CD4-positive, alpha-beta T cell treated with Interleukin-6 for 4 hours (primary cell): Measurements from ENCODE around the gene N4BP2.
"Not testable (repeated sequence)": the region's sequence is repeated elsewhere in the genome, so short reads cannot be mapped to it uniquely, and the experiment has no call there.

Experiments used
- DNase-seq: peaks from one replicate; pipeline ENCODE4 v3.0.0-alpha.2; 2020; ENCODE audit warnings: mixed read lengths

Gene N4BP2

DNA sequence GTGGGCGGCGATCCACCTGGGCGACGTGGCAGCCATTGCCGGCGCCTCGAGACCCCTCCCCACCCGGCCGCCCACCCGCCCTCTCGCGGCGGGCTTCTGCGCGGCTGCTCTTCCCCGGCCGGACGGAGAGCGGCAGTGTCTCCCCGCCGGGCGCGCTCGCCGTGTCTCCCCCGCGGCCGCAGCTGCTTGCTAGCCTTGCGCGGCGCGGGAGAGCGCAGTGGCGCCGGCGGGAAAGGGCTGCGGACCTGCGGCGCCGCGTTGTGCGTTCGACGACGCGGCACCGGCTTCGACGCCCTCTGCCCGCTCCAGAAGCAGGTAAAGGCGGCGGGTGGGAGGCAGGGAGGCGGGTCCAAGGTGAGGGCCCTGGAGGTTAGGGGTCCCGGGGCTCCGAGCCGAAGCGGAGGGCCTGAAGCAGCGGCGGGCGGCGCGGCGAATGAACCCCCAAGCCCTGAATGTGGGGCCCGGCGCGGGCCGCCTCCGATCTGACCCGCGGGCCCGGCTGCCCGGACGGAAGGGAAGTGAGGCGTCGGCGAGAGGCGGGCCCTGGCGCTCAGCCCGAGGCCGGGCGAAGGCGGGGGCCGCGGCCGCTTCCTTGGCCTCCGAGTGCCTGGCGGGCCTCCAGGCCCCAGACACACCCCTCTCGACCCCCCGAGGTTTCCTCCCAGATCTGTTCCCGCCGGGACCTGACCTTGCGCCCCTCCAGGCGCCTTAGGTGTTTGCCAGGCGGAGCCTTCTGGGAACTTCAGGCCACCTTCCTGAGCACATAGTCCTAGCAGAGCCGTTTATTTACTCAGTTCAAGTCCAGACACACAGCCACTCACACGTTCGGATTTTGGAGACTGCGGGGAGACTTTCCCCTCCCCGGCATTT lies at the start of gene N4BP2:
Gene N4BP2 (plus strand): TSS at position 135 of the 870 bp plus-strand sequence. CDS start 40,491 bp downstream, outside the sequence.
- DNase-seq = peak; percentile 78

DNA sequence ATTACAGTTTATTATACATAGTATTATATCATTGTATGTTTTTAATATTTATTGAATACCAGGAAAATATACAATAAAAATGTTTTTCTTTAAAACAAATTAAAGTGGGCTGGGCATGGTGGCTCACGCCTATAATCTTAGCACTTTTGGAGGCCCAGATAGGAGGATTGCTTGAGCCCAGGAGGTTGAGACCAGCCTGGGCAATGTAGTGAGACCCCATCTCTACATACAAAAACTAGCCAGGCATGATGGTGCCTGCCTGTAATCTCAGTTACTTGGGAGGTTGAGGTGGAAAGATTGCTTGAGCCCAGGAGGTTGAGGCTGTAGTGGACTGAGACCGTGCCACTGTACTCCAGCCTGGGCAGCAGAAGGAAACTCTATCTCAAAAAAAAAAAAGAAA lies 40.6 kb upstream of the N4BP2 start:
- DNase-seq = no peak

DNA sequence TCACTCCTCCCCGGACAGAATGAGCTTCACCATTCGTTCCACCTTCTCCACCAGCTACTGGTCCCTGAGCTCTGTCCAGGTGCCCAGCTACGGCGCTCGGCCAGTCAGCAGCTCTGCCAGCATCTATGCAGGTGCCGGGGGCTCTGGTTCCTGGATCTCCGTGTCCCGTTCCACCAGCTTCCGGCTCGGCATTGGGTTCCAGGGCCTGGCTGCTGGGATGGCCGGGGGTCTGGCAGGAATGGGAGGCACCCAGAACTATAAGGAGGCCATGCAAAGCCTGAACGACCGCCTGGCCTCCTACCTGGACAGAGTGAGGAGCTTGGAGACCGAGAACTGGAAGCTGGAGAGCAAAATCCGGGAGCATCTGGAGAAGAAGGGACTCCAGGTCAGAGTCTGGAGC lies 36.4 kb upstream of the N4BP2 start:
- no peak for DNase-seq

DNA sequence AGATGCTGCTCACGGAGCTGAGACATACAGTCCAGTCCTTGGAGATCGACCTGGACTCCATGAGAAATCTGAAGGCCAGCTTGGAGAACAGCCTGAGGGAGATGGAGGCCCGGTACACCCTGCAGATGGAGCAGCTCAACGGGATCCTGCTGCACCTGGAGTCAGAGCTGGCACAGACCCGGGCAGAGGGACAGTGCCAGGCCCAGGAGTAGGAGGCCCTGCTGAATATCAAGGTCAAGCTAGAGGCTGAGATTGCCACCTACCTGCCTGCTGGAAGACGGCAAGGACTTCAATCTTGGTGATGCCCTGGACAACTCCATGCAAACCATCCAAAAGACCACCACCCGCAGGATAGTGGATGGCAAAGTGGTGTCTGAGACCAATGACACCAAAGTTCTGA lies 35.5 kb upstream of the N4BP2 start:
- DNase-seq = not testable (repeated sequence)

DNA sequence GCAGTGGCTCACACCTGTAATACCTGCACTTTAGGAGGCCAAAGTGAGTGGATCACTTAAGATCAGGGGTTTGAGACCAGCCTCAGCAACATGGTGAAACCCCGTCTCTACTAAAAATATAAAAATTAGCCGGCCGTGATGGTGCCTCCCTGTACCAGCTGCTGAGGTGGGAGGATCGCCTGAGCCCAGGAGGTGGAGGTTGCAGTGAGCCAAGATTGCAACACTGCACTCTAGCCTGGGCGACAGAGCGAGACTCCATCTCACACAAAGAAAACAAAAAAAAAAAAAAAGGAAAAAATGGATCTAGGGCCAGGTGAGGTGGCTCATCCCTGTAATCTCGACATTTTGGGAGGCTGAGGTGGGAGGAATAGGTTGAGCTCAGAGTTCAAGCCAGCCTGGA lies 32.6 kb upstream of the N4BP2 start:
- DNase-seq = not testable (repeated sequence)

DNA sequence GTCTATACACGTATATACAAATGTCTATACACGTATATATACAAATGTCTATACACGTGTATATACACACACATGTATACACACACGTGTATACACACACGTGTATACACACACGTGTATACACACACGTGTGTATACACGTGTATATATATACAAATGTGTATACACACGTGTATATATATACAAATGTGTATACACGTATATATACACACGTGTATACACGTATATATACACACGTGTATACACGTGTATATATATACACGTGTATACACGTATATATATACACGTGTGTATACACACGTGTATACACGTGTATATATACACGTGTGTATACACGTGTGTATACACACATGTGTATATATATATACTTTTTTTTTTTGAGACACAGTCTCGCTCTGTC lies 23.9 kb upstream of the N4BP2 start:
- no peak for DNase-seq

DNA sequence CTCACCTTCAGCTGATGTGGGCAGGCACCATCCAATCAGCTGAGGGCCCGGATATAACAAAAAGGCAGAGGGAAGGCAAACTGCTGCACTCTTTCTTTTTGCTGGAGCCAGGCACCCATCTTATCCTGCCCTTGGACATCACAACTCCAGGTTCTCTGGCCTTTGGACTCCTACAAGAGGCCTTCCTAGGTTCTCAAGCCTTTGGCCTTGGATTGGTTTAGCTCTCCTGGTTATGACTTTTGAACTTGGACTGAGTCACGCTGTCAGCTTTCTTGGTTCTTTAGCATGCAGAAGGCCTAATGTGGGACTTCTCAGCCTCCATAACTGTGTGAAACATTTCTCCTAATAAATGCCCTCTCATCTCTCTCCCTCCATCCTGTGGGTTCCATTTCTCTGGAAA lies 23.0 kb upstream of the N4BP2 start:
- no peak for DNase-seq

DNA sequence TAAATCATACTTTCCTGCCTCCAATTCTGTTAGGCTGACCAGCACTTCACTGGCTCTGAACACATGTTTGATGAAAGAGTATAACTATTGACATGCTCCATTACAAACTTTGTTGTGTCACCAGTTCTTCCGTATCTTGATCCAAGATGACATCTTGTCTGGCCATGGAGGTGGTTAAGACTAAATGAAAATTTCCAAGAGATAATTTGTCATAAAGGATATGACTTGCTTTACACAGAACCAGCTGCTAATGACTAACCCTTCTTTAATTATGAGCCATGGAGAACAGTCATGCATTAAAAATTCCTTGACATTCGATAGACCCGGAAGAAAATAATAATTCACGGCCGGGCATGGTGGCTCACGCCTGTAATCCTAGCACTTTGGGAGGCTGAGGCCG lies 17.7 kb upstream of the N4BP2 start:
- DNase-seq = no peak

DNA sequence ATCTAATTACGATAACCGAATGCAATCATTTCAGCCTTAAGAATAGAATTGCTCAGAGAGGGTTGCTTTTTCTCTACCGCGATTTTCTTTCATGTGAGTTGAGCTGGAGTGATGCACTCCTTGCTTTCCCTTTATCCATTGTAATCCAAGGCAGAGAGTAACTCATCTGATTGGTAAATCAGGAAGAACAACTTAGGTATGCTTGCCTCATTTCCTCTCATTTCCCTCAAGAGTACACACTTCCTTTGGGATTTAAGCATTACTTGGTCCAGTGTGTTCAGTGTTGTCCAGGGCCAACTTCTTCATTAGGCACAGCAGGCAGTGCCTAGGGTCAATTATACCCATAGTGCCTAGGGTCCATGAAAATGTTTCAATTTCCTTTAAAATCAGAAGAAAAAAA lies 15.7 kb upstream of the N4BP2 start:
- DNase-seq = no peak

DNA sequence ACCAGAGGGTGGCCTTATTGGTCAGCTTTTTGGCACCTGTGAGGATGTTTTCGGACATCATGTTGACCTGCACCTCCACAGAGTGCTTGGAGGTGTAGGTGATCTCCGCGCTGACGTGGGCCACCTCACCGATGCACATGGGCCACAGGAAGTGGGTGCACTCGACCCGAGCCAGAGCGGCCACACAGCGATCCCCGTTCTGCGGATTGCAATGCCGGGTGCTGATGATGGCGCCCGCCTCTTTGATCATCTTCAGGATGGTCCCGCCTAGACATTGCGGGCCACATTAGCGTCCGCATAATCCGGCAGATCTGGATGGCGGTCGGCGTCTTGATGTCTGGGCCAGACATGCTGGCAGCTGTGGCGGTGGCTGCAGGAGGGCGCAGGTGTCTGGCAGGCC lies 12.9 kb upstream of the N4BP2 start:
- no peak for DNase-seq

DNA sequence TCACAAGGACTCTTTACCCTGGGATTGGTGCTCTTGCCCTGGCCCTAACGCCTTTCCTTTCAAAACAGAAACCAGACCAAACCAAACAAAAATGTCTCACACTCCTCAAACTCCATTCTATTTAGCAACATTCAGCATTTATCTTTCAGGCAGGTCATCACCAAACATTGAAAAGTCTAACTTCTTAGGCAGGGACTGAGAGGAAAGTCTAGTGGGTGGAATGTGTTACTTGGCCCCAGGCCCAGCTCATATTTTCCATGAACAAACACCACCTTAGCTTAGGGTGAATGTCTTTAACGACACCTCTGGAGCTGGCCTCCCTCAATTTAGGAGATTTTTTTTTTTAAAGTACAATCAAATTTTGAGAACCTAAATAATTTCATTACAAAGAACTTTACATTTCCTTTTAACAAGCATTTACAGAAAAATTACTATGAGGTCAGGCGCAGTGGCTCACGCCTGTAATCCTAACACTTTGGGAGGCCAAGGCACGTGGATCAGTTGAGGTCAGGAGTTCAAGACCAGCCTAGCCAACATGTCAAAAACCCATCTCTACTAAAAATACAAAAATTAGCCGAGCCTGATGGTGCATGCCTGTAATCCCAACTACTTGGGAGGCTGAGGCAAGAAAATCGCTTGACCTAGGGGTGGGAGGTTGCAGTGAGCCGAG lies 10.2 kb upstream of the N4BP2 start:
- no peak for DNase-seq

DNA sequence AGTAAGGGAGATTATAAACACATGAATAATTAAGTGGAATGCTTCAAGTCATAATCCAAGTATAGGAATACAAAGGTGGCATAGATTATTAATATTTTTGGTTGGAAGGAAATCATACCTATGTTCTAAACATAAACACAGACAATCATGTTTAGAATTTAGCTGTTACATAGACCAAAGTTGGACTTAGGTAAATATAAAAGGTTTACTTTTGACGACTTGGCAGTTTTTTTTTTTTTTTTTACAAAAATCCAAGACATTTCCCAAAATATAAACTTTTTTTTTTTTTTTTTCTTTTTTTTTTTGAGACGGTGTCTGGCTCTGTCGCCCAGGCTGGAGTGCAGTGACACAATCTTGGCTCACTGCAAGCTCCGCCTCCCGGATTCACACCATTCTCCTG lies 3.5 kb upstream of the N4BP2 start:
- DNase-seq = no peak

DNA sequence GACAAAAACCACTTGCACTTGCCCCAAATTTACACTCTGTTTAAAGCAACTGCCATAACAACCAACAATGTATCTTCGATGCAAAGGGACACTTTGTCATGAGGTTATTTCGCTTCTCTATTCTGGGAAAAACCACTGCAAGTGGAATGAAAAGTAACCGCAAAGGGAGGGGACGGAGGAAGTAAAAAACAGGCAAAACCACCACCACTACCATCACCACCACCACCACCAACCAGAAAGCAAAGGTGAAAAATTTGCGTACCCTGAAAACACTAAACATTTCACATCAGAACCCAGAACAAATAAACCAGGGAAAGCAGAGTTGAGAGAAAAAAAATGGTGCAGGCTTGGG lies 1.2 kb upstream of the N4BP2 start:
- no peak for DNase-seq

DNA sequence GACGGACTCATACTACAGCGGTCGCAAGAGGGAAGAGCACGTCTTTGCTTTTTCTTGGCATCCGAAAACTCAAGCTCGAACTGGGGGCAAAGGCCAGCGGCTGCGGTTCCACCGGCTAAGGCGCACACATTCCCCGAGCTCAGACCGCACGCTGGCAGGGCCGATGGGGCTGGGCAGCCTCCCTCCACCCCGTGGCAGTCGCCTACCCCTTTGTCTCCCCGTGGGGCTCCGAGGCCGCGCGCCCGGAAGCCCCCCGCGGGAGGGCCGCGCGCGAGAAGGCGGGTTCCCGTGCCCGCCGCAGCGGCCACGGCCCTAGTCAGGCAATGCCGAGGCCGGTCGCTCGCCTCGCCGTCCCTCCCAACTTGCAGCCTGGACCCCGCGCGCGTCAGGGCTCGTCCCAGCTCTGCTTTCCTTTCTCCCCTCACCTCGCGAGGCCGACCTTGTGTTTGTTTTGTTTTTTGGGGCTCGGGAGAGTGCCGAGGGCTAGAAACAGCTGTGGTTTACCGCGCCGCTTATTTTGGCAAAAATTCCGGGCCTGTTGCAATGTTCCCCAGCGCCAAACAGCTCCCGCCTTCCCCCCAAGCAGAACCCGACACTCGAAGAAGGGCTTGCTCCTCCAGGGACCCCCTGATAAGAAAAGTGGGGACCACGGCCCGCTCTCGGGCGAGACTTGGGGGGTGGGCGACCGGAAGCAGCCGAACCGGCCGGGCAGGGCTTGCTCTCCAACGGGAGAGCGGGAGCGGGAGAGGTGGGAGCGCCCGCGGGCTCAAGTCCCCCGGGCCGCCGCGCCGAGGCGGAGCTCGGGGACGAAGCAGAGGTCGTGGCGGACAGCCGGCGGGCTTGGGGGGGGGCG lies 561 bp upstream of the N4BP2 start:
- peak; percentile 47 for DNase-seq

DNA sequence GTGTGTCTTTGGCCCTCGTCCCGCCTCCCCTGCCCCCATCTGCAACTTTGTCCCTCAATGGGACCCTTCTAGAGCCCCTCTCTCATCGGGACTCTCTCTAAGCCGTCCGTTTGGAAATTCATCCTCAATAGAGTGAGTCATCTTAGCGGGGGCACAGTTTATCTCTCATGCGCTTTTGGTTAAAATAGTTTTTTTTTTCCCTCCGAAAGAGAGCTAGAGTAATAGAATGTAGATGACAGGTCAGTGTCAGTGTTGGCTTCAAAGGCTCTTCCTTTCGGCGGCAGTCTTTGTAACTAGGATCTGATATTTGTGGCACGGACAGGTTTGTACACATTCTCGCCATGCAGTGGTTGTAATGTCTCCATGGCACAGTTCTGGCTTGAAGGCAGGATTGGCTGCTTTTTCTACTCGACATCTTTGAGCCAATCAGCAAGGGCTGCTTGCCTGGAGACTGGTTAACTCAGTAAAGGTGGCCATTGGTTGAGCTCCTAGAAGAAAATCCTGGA lies 989 bp downstream of the N4BP2 start:
- peak; percentile 70 for DNase-seq

DNA sequence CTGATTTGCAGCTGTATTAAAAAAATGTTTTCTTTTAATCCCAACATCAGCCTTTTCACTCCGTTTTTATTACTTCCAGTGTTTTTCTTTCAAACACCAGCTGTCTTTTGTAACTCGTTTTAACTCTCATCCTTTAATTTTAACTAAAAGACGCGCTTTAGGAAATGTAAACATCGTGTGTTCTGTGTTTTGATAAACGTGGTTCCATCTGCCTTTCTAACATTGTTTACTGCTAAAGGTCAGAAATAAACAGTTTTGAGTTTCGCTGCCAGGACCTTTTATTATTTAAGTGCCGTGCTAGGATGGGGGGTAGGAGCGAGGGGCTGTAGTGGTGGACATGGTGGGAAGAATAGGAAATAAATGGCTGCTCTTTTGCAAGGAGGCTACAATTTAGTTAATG lies 1.5 kb downstream of the N4BP2 start:
- no peak for DNase-seq

DNA sequence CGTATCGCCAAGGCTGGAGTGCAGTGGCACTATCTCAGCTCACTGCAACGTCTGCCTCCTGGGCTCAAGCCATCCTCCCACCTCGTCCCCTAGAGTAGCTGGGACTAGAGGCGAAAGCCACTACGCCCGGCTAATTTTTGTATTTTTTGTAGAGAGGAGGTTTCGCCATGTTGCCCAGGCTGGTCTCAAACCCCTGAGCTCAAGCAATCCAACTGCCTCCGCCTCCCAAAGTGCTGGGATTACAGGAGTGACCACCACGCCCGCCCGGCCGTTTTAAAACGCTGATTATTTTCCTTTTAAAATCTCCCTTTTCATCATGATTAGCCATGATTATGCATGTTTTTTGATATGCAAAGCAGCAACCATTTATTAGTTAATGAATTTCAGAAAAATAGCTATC lies 2.2 kb downstream of the N4BP2 start:
- DNase-seq = no peak

DNA sequence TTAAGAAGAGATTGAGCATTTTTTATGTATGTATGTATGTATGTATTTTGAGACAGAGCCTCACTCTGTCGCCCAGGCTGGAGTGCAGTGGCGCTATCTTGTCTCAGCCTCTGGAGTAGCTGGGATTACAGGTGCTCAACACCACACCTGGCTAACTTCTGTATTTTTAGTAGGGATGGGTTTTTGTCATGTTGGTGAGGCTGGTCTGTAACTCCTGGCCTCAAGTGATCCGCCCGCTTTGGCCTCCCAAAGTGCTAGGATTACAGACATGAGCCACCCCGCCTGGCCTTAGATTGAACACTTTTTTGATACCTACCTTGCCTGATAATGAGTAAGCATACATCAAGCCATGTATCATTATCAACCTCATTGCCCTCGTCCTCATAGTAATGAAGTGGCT lies 2.7 kb downstream of the N4BP2 start:
- no peak for DNase-seq

DNA sequence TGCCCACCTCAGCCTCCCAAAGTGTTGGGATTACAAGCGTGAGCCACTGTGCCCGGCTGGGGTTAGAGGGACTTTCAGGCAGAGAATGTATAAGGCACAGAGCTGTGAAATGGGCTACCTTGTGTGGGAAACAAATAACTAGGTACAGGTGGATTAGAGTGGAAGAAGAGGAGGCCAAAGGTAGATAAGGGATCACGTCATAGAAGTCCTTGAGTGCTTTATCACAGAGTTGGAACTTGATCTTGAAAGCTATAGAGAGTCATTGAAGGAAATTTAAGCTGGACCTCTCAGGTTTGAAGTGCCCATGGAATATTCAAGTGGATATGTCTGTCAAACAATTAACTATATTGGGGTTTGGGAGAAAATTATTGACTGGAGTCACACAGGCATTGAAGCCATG lies 8.4 kb downstream of the N4BP2 start:
- DNase-seq = no peak

DNA sequence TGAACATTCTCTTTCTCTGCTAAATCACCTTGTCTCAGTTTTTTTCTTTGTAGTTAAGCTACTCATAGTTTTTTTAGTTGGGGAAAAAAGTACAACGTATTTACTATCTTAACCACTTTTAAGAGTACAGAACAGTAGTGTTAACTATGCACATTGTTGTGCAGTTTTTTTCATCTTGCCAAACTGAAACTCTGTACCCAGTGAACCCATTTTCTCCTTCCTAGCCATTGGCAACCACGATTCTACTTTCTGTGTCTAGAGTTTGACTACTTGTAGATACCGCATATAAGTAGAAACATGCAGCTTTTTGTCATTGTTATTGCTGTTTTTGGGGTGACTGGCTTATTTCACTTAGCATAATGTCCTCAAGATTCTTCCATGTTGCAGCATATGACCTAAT lies 10.0 kb downstream of the N4BP2 start:
- DNase-seq = no peak

DNA sequence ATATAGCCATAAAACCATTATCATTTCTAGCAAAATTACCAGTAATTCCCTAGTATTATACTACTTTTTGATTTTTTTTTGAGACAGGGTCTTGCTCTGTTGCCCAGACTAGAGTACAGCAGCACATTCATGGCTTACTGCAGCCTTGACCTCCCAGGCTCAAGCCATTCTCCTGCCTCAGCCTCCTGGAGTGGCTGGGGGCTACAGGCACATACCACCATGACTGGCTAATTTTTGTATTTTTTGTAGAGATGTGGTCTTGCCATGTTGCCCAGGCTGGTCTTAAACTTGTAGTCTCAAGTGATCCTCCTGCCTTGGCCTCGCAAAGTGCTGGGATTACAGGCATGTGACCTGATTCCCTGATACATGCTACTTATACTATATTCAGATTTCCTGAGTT lies 13.7 kb downstream of the N4BP2 start:
- DNase-seq = no peak

DNA sequence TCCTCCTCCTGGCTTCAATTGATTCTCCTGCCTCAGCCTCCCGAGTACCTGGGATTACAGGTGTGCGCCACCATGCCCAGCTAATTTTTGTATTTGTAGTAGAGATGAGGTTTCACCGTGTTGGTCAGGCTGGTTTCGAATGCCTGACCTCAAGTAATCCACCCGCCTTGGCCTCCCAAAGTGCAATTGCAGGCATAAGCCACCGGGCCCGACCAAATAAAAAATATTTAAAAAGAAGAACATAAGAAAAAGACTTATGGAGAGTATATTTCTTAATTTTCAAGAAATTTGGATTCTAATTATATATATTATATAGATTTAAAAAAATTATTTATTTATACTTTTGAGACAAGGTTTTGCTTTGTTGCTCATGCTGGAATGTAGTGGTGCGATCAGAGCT lies 29.8 kb downstream of the N4BP2 start:
- no peak for DNase-seq

DNA sequence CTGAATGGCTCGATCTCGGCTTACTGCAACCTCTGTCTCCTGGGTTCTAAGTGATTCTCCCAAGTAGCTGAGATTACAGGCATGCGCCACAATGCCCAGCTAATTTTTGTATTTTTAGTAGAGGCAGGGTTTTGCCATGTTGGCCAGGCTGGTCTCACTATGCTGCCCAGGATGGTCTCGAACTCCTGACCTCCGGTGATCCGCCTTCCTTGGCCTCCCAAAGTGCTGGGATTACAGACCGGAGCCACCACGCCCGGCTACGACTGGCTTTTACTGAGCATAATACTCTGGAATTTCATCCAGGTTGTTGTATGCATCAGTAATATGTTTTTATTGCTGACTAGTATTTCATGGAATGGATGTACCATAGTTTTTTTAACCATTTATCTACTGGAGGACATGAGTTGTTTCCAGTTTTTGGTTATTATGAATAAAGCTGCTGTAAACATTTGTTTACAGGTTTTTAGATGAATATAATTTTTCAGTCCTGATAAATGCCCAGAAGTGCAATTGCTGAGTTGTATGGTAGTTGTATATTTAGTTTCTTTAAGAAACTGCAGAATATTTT lies 31.2 kb downstream of the N4BP2 start:
- no peak for DNase-seq
